ENCODE measurements around the gene IKZF3. TPM values are rescaled to one million over a fixed set of nuclear protein-coding genes. Genes with fewer than 3 reads are reported as not detected.

Gene IKZF3
- total RNA-seq, 1 donor from 2014 or later = 8.2 TPM

DNA sequence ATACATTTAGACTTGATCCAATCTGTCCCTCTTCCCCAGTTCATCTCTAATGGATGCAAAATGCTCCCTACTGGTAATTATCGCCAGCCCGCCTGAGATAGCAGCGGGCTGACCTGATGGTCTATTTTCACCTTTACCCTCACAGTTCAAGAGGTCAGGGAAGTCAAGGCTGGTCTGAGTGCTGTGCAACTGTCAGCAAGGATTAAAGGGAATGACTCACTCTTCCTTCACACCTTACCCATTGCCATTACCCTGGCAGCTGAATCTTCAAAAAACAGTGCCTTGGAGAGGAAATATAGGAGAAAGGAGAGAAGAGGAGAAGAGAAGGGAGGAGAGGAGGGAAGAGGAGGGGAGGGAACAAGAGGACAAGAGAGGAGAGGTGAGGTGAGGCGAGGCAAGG lies 90.1 kb downstream of the IKZF3 start:
- intact Hi-C loops (cut with DNase I) = no loop called here
- TF ChIP-seq, protein P1, sequence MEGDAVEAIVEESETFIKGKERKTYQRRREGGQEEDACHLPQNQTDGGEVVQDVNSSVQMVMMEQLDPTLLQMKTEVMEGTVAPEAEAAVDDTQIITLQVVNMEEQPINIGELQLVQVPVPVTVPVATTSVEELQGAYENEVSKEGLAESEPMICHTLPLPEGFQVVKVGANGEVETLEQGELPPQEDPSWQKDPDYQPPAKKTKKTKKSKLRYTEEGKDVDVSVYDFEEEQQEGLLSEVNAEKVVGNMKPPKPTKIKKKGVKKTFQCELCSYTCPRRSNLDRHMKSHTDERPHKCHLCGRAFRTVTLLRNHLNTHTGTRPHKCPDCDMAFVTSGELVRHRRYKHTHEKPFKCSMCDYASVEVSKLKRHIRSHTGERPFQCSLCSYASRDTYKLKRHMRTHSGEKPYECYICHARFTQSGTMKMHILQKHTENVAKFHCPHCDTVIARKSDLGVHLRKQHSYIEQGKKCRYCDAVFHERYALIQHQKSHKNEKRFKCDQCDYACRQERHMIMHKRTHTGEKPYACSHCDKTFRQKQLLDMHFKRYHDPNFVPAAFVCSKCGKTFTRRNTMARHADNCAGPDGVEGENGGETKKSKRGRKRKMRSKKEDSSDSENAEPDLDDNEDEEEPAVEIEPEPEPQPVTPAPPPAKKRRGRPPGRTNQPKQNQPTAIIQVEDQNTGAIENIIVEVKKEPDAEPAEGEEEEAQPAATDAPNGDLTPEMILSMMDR (IDR thresholded peaks at IDR 0.05) = no peak
- Histone ChIP-seq H3K27ac (no peak overlapping the region), H3K36me3 (no peaks in the 10 kb centered on the region), H3K4me1 (no peaks in the 10 kb centered on the region), H3K9me3 (no peaks in the 10 kb centered on the region), H3K27me3 (no peaks in the 10 kb centered on the region), H3K4me3 (no peak overlapping the region)
- no peak for ATAC-seq
- no peak for DNase-seq

DNA sequence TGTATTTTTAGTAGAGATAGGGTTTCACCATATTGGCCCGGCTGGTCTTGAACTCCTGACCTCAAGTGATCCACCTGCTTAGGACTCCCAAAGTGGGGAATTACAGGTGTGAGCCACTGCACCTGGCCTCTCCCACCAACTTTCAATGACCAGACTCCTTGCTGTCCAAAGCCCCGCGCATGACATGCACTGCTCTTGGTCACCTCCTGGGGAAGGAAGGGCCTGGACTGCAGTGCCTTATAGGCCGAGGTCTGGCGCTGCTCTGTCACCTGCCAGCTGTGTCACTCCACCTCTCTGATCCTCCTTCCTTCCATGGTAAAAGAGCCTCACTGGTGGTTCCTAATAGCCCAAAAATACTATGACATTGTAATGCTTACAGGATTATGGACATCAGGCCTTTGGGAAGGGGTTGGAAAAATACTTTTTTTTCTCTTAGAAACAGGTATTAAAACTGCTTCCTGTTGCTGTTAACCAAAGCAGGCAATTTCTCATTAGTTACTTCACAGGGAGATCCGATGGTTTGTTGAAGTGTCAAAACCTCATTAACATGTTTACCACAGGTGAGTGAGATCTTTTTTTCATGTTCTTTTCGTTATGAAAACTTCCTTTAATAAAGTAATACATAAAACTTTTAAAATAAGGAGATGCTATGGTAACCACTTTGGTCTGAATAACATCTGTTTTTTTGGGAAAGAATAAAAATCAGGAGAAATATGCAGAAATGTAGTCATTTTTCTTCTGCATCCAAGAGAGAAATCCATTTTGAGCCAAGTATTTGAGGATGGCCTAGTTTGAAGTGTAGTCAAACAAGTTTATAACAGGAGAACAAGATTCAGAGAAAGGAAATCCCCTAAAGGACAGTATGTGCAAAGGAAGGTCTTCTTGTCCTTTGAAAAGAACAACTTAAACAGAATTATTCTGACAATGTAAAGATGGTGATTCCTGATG lies 90.9 kb downstream of the IKZF3 start:
- TF ChIP-seq, protein P1 (IDR thresholded peaks at IDR 0.05) = no peak
- no peak for ATAC-seq
- Histone ChIP-seq H3K27ac (peak overlapping the region; percentile 15), H3K4me1 (no peaks in the 10 kb centered on the region), H3K4me3 (no peak overlapping the region), H3K9me3 (no peaks in the 10 kb centered on the region), H3K36me3 (no peaks in the 10 kb centered on the region), H3K27me3 (no peaks in the 10 kb centered on the region)
- intact Hi-C loops (cut with DNase I) = no loop called here
- no peak for DNase-seq

DNA sequence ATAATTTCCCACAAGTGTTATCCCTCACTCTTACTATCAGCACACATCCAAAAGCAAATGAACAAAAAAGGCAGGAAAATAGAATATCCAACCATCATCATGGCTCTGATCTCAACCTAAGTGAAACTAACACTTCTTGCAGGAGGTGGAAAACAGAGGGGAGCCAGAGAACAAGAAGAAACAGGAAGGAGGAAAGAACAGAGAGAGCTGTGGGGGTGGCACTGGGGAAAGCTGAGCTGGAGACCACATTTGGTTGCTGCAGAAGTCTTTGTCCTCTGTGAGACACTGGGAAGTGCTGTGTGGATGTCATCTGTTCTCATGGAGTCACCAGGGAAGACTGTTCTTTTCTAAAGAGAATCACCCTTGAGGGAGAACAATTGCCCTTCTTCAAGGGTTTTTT lies 91.7 kb downstream of the IKZF3 start:
- DNase-seq (no peak), ATAC-seq (peak; percentile 28)
- H3K4me1 ChIP-seq = no peaks in the 10 kb centered on the region
- TF ChIP-seq, protein P1 (IDR thresholded peaks at IDR 0.05) = no peak
- intact Hi-C loops (cut with DNase I) = no loop called here
- no peaks in the 10 kb centered on the region for H3K27me3 ChIP-seq
- peak overlapping the region; percentile 15 for H3K27ac ChIP-seq
- no peak overlapping the region for H3K4me3 ChIP-seq
- H3K9me3 ChIP-seq = no peaks in the 10 kb centered on the region
- no peaks in the 10 kb centered on the region for H3K36me3 ChIP-seq

DNA sequence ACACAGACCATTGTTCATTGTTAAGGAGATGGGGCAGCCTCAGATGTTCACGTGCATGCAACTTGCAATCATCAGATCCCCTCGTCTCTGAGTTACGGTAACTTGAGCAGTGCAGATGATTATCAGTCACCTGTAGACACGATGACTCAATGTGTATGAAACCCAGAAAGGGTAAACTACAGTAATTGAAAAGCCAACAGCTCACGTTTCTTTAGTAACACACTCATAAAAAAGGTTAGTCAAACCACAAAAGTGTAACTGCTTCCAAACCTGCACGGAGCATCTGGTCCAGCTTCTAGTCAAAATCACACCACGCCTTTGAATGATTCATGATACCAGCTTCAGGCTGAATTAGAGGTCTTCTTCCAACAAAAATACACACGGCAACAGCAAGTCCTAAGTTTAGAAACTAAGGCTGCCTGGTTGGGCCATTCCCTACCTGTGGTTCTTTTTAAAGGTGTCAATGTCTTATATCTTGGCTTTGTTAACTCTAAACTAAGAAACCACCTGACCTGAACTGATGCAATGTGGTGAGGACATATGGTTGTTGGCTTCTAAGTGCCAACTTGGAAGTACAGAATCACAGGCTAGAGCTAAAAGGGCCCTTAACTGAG lies 94.0 kb downstream of the IKZF3 start:
- TF ChIP-seq, protein P1 (IDR thresholded peaks at IDR 0.05) = no peak
- DNase-seq (no peak), ATAC-seq (no peak)
- H3K9me3 ChIP-seq = no peaks in the 10 kb centered on the region
- H3K27ac ChIP-seq = no peak overlapping the region
- no peaks in the 10 kb centered on the region for H3K27me3 ChIP-seq
- H3K36me3 ChIP-seq = no peaks in the 10 kb centered on the region
- H3K4me1 ChIP-seq = no peaks in the 10 kb centered on the region
- intact Hi-C loops (cut with DNase I) = no loop called here
- no peak overlapping the region for H3K4me3 ChIP-seq

DNA sequence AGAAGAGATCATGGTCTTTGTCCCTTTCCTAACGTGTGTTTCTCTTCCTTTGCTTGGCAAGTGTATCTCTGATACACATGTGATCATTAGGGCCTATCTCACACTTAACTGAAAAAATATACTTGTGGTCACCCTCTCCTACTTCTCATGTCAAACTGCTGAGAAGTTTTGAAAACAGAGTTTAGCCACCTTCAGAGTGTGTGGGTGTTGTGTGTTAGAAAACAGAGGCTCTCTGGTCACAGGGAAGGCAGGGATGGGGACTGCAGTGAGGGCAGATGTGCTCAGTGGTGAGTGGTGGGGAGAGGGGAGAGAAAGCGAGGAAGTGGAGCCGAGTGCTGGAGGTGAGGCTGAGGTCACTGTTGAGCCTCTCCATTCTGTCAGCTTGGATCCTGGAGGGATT lies 97.0 kb downstream of the IKZF3 start:
- TF ChIP-seq, protein P1 (IDR thresholded peaks at IDR 0.05) = no peak
- Histone ChIP-seq H3K4me1 (no peaks in the 10 kb centered on the region), H3K27me3 (no peaks in the 10 kb centered on the region), H3K27ac (no peak overlapping the region), H3K4me3 (no peak overlapping the region), H3K36me3 (no peaks in the 10 kb centered on the region), H3K9me3 (no peaks in the 10 kb centered on the region)
- ATAC-seq (no peak), DNase-seq (no peak)
- intact Hi-C loops (cut with DNase I) = no loop called here

Data from upper lobe of right lung (tissue), 1 donor.